ENCODE measurements around the gene WASF2. TPM values are rescaled to one million over a fixed set of nuclear protein-coding genes. Genes with fewer than 3 reads are reported as not detected.
A peak's percentile ranks its signal among the peaks of the same experiment; 100 is the strongest.

Gene WASF2
- total RNA-seq, 1 experiment from 2014 or later, result 65.9 TPM

DNA sequence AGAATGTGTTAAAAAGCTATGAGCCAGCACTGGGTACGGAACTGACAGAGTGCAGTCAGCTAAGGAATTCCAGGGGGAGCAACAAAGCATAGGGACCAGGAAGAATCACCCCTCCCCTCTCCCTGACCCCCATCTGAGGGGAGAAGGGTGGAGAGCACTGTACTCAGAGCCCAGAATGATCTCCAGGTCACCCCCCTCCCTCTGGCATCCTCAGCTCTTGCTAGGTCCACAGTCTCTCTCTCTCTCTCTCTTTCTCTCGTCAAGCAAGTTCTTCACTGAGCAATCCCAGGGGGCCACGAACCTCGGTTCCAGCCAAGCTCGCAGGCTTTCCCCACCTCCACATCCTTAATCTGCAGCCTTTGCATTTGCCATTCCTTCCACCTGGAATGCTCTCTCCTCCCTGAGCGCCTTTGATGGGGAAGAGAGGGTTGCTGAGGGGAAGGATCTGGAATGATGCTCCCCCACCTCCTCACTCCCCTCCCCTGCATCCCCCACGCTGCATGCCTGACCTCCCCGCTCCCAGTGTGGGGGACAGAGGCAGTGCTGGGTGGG lies 6.7 kb upstream of the WASF2 start:
- Histone ChIP-seq H3K79me1 (ENCODE audit: insufficient read depth, low read depth, low read length, poor library complexity, severe bottlenecking) (no peaks in the 10 kb centered on the region), H4K91ac (ENCODE audit: insufficient read length, low read depth, low read length) (no peak overlapping the region), H4K8ac (replicated peaks; ENCODE audit: insufficient read length, low read depth, low read length) (no peak overlapping the region), H3K27ac (ENCODE audit: insufficient read length, low read depth, low read length) (peak overlapping the region; percentile 5), H3K23me2 (ENCODE audit: insufficient read length, low read depth, low read length, poor library complexity, severe bottlenecking) (no peaks in the 10 kb centered on the region), H3K9ac (ENCODE audit: extremely low read depth, insufficient read length, low read length) (no peak overlapping the region), H3K56ac (ENCODE audit: insufficient read length, low read depth, low read length) (no peak overlapping the region), H3K4me1 (ENCODE audit: insufficient read depth, low read length) (peaks cover 4% of the 10 kb centered on the region), H3K9me3 (ENCODE audit: control insufficient read depth, low read depth, low read length) (no peaks in the 10 kb centered on the region), H3K14ac (ENCODE audit: insufficient read depth, low read length) (no peak overlapping the region), H3K18ac (ENCODE audit: insufficient read length, low read depth, low read length) (peak overlapping the region; percentile 6), H3K23ac (ENCODE audit: insufficient read length, low read depth, low read length) (no peak overlapping the region), H4K20me1 (ENCODE audit: control insufficient read depth, insufficient read depth, insufficient read length) (no peaks in the 10 kb centered on the region), H3K4ac (ENCODE audit: low read depth, low read length) (no peak overlapping the region), H2BK120ac (ENCODE audit: low read depth, low read length, poor library complexity, severe bottlenecking) (no peak overlapping the region), H2BK5ac (ENCODE audit: insufficient read length, low read length) (no peak overlapping the region), H3K27me3 (ENCODE audit: insufficient read depth, low read length) (no peaks in the 10 kb centered on the region), H2BK20ac (ENCODE audit: low read depth, low read length, poor library complexity, severe bottlenecking) (no peak overlapping the region), H3K4me2 (ENCODE audit: insufficient read depth, insufficient read length, low read length) (peak overlapping the region; percentile 5), H2BK15ac (ENCODE audit: low read depth, low read length) (no peak overlapping the region), H4K5ac (ENCODE audit: insufficient read length, low read depth, low read length) (no peak overlapping the region), H2BK12ac (ENCODE audit: insufficient read length, low read depth, low read length) (no peak overlapping the region), H3T11ph (ENCODE audit: low read length) (no peak overlapping the region), H2AK5ac (ENCODE audit: insufficient read length, low read length) (no peak overlapping the region), H3K79me2 (ENCODE audit: insufficient read depth, low read length) (no peaks in the 10 kb centered on the region), H2AFZ (ENCODE audit: low read length) (no peak overlapping the region)
- TF ChIP-seq, protein P1, sequence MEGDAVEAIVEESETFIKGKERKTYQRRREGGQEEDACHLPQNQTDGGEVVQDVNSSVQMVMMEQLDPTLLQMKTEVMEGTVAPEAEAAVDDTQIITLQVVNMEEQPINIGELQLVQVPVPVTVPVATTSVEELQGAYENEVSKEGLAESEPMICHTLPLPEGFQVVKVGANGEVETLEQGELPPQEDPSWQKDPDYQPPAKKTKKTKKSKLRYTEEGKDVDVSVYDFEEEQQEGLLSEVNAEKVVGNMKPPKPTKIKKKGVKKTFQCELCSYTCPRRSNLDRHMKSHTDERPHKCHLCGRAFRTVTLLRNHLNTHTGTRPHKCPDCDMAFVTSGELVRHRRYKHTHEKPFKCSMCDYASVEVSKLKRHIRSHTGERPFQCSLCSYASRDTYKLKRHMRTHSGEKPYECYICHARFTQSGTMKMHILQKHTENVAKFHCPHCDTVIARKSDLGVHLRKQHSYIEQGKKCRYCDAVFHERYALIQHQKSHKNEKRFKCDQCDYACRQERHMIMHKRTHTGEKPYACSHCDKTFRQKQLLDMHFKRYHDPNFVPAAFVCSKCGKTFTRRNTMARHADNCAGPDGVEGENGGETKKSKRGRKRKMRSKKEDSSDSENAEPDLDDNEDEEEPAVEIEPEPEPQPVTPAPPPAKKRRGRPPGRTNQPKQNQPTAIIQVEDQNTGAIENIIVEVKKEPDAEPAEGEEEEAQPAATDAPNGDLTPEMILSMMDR (conservative IDR thresholded peaks at IDR 0.05), result peak; percentile 73
- Mint-ChIP-seq H3K9me3 (peaks cover 0 to 1% of the 10 kb centered on the region in 2 experiments; a peak in 2 of 5 replicates), H3K27ac (peak overlapping the region; percentile 30 to 95 (median 94)), H3K4me1 (peaks cover 8 to 28% of the 10 kb centered on the region in 2 experiments), H3K4me3 (peak overlapping the region; percentile 7 to 73; a peak in 4 of 5 replicates), H3K36me3 (ENCODE audit: insufficient read depth in 1 of 3, low read depth in 3 of 3) (0 out of 7 replicates have a peak, but pooled peaks cover 0 to 3% (median 0%) of the 10 kb centered on the region in 3 experiments), H3K27me3 (ENCODE audit: low read depth) (no peaks in the 10 kb centered on the region; the same call in 1 of the 2 replicates)
- WGBS (ENCODE audit: extremely low coverage, insufficient read length, low lambda C conversion rate), result no CpG with 5 or more reads among the region's 8 CpGs
- DNase-seq, result peak; percentile 86
